A673 (cell line): ENCODE measurements around the gene TRPV4. TPM values are rescaled to one million over a fixed set of nuclear protein-coding genes. Genes with fewer than 3 reads are reported as not detected.

Experiments used
- BruUV-seq: library from RNA; stranded (reverse); fragments of 400-500 nt; replicated peaks from 2 replicates; lab custom pipeline; 2021; lab: Mats Ljungman, UMichigan
- CTCF ChIA-PET: fragments of 300-600 bp; sonication (Branson Sonifier 250); formaldehyde crosslinking; loops from one replicate; lab custom pipeline; 2022; ENCODE audit warnings: antibody characterized with exemption; lab: Charles Lee
- POLR2A ChIA-PET: fragments of 300-600 bp; sonication (Branson Sonifier 250); formaldehyde crosslinking; loops from one replicate; lab custom pipeline; 2022; ENCODE audit warnings: antibody characterized with exemption; ENCODE audit not compliant: low non-redundant PET; lab: Charles Lee
- DNase-seq: peaks from one replicate; pipeline ENCODE4 v3.0.0-alpha.2; 2015; ENCODE audit warnings: low spot score
- H3K27ac ChIP-seq: fragments of 200-600 bp; sonication (generic); 2 replicates; pipeline ENCODE4 v1.5.1; 2016; ENCODE audit warnings: mixed run types, low read depth, mild to moderate bottlenecking, mixed read lengths, antibody characterized with exemption, low read length; ENCODE audit not compliant: poor library complexity, severe bottlenecking
- H3K27me3 ChIP-seq: fragments of 200-600 bp; sonication (generic); replicated peaks from 2 replicates; pipeline ENCODE4 v1.6.1; 2017; ENCODE audit warnings: mixed run types, low read depth, mild to moderate bottlenecking, mixed read lengths, antibody characterized with exemption, low read length; ENCODE audit not compliant: insufficient read depth, poor library complexity
- H3K36me3 ChIP-seq: fragments of 200-600 bp; sonication (generic); 2 replicates; pipeline ENCODE4 v1.6.1; 2016; ENCODE audit warnings: mixed run types, mild to moderate bottlenecking, mixed read lengths, antibody characterized with exemption, low read length; ENCODE audit not compliant: insufficient read depth, poor library complexity, severe bottlenecking
- H3K4me1 ChIP-seq: fragments of 200-600 bp; sonication (generic); 2 replicates; pipeline ENCODE4 v1.6.1; 2017; ENCODE audit warnings: mixed run types, mild to moderate bottlenecking, mixed read lengths, antibody characterized with exemption, low read length; ENCODE audit not compliant: insufficient read depth, poor library complexity, severe bottlenecking
- H3K4me3 ChIP-seq: fragments of 200-600 bp; sonication (generic); 2 replicates; pipeline ENCODE4 v1.5.1; 2016; ENCODE audit warnings: low read depth, mixed run types, mild to moderate bottlenecking, mixed read lengths, low read length; ENCODE audit not compliant: poor library complexity, severe bottlenecking
- H3K9me3 ChIP-seq: fragments of 200-600 bp; sonication (generic); 2 replicates; pipeline ENCODE4 v1.6.1; 2016; ENCODE audit warnings: mixed run types, low read depth, mild to moderate bottlenecking, mixed read lengths, antibody characterized with exemption, low read length; ENCODE audit not compliant: poor library complexity, severe bottlenecking
- EZH2 ChIP-seq: fragments of 200-600 bp; sonication (generic); IDR thresholded peaks from 2 replicates; pipeline ENCODE4 v1.6.1; 2017; ENCODE audit warnings: borderline replicate concordance, low read depth, mild to moderate bottlenecking, mixed read lengths, antibody characterized with exemption, low read length; ENCODE audit not compliant: poor library complexity, severe bottlenecking
- intact Hi-C: fragments of 100-400 bp; cut with micrococcal nuclease; formaldehyde crosslinking; loops from one replicate; pipeline ENCODE4 v1.10.0; 2022; ENCODE audit not compliant: unreplicated experiment
- total RNA-seq: library from RNA; stranded (reverse); gene quantifications from 2 replicates; pipeline ENCODE4 v1.2.3, GENCODE V29; 2021
- TF ChIP-seq, protein P1 (sequence below): fragments of 300-800, 200-600 bp; sonication (generic); conservative IDR thresholded peaks from 2 replicates; pipeline ENCODE4 v1.5.1; 2017; ENCODE audit warnings: low read depth, mild to moderate bottlenecking, antibody characterized with exemption, low read length, moderate library complexity, mixed read lengths

Gene TRPV4
- total RNA-seq, 1 experiment from 2014 or later: 0.11 TPM

DNA sequence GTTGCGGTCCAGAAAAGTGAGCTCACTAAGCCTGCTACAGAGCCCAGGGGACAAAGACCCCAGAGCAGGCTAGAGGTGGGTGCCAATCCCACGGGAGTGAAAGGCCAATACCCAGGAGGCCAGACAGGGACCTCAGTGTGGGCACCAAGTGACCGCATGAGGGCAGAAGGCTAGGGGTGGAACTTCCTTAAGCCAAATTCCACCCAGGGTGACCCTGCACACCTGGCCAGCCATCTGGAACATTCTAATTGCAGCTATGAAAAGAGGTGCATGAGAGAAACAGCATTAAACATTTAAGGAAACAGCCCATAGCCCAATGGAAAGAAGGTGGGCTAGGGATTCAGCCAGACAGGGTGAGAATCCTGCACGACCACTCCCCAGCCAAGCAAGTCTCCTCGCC is 27.8 kb upstream of the TRPV4 start:
- DNase-seq: no peak
- no TSS peak for BruUV-seq
- intact Hi-C loops: no loop called here
- Histone ChIP-seq H3K27me3 (no peaks in the 10 kb centered on the region), H3K36me3 (no peaks in the 10 kb centered on the region), H3K9me3 (no peaks in the 10 kb centered on the region), H3K4me1 (no peaks in the 10 kb centered on the region), H3K4me3 (no peak overlapping the region), H3K27ac (no peak overlapping the region)
- POLR2A ChIA-PET: no interaction called here
- TF ChIP-seq, protein P1, sequence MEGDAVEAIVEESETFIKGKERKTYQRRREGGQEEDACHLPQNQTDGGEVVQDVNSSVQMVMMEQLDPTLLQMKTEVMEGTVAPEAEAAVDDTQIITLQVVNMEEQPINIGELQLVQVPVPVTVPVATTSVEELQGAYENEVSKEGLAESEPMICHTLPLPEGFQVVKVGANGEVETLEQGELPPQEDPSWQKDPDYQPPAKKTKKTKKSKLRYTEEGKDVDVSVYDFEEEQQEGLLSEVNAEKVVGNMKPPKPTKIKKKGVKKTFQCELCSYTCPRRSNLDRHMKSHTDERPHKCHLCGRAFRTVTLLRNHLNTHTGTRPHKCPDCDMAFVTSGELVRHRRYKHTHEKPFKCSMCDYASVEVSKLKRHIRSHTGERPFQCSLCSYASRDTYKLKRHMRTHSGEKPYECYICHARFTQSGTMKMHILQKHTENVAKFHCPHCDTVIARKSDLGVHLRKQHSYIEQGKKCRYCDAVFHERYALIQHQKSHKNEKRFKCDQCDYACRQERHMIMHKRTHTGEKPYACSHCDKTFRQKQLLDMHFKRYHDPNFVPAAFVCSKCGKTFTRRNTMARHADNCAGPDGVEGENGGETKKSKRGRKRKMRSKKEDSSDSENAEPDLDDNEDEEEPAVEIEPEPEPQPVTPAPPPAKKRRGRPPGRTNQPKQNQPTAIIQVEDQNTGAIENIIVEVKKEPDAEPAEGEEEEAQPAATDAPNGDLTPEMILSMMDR: no peak
- TF ChIP-seq EZH2: no peak
- CTCF ChIA-PET: no interaction called here

DNA sequence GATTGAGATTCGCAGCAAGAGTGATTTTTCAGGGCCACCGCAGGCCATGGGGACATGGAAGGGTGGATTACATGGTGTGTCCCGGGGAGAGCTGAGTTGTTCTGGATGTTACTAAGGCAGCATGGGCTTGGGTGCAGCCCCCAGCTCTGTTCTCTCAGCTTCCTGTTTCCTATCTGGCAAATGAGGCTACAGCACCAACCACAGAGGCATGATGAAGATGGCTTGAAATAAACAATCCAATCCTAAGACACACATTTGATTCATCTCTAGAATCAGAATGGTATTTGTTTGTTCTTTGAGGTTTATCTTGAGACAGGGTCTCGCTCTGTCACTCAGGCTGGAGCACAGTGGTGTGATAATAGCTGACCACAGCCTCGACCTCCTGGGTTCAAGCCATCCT is 25.6 kb upstream of the TRPV4 start:
- no peaks in the 10 kb centered on the region for H3K9me3 ChIP-seq
- BruUV-seq: no TSS peak

DNA sequence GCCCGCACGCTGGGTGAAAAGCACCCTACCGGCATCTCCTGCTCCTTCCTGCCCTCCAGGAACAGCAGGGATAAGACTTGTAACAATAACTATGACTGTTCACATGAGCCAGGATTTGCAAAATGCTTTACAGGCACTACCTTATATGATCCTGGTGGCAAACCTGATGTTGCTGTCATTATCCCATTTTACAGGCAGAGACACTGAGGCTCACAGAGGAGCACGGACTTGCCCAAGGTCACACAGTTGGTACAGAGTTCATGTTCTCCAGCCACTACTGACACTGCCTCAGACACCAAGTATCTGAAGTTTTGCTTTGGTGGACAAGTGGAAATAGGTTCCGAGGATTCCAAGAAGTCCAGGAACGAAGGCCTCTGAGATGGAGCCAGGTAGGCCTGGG is 24.5 kb upstream of the TRPV4 start:
- DNase-seq: no peak
- ChIA-PET CTCF (no interaction called here), POLR2A (no interaction called here)
- BruUV-seq: no TSS peak
- intact Hi-C loops: no loop called here
- Histone ChIP-seq H3K4me3 (no peak overlapping the region), H3K36me3 (no peaks in the 10 kb centered on the region), H3K4me1 (no peaks in the 10 kb centered on the region), H3K27ac (no peak overlapping the region), H3K27me3 (no peaks in the 10 kb centered on the region), H3K9me3 (no peaks in the 10 kb centered on the region)
- TF ChIP-seq EZH2: no peak
- TF ChIP-seq, protein P1: no peak

More for the DNA sequence above, 25.6 kb upstream of the TRPV4 start:
- Histone ChIP-seq H3K27ac (no peak overlapping the region), H3K36me3 (no peaks in the 10 kb centered on the region), H3K4me3 (no peak overlapping the region), H3K4me1 (no peaks in the 10 kb centered on the region), H3K27me3 (no peaks in the 10 kb centered on the region)
- ChIA-PET POLR2A (no interaction called here), CTCF (interaction anchor here (0.5 to 0.6 kb wide), 2 partner anchors 8 to 596 kb away, joined by 4 read pairs; no protein-coding TSS in a partner anchor)
- TF ChIP-seq, protein P1: no peak
- no peak for TF ChIP-seq EZH2
- no peak for DNase-seq
- intact Hi-C loops: no loop called here
